Measurements from ENCODE around the gene OR1A2.
"Not testable (repeated sequence)": the region's sequence is repeated elsewhere in the genome, so short reads cannot be mapped to it uniquely, and the experiment has no call there.

The OR1A2 gene

DNA sequence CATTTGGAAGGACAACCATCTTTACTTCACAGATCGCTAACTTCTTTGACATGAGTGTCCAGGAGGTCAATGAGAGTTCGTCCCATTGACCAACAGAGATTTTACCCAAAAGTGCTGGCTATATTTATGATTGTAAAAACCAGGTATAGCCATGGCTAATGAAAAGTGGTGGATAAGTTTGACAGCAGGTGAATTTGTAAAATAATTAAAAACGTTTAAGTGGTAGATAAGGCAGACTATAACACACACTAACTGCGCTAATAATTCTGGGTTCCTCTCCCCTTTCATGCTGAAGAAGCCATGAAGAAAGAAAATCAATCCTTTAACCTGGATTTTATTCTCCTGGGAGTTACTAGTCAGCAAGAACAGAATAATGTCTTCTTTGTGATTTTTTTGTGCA is at the start of gene OR1A2:
Gene OR1A2 (plus strand): TSS at position 301 of the 400 bp plus-strand sequence. CDS start 0 bp downstream, at position 301.
- no peak for DNase-seq

- no peak for DNase-seq
Observed at GRCh38 chr17:3157218-3157617, 40.1 kb upstream of the OR1A2 start.

GRCh38 chr17:3167574-3167973 is 29.7 kb upstream of the OR1A2 start:
- no peak for DNase-seq

GRCh38 chr17:3189961-3190360 is 7.4 kb upstream of the OR1A2 start:
- no peak for DNase-seq

DNA sequence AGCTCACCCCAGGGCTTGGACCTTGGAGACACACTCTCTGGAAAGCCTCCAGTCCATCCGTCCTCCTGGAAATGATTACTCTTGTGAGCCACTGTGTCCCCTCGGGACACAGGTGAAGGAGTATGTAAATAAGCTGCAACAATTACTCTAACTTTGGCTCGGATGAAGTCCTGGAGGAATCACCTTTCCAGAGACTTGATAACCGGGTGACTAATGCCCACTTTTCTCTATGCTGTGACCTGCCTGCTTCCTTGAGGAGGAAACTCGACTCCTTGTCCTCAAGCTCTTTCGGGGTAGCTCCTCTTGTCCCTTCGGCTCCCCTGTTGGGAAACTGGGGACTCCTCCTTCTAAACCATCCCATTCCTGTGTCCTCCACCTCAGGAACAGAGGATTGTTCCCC is 10.0 kb downstream of the OR1A2 start, which contains the start of gene OR1A1:
Gene OR1A1 (plus strand): TSS at position 301 of the 400 bp plus-strand sequence. CDS start 7,954 bp downstream, outside the sequence.
- no peak for DNase-seq

DNA sequence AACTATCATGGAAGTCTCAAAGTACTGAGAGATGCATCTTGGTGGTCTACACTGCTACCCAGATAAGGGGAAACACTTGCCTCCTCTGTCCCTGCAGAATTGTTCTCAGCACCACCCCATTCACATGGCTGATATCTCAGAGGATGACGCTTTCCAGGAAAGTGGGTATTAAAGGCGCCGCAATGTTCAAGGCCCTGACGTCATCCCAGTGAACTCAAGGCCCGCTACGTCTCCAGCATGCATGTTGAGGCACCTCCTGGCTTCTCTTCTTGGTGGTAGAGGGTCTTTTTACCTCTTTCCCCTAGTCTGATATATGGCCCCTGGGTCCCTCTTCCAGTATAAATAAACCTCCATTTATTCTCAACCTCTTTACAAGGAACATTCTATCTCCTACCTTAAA is 11.2 kb downstream of the OR1A2 start:
- DNase-seq = no peak

- no peak for DNase-seq
Observed at GRCh38 chr17:3213001-3213400, 15.7 kb downstream of the OR1A2 start.

DNA sequence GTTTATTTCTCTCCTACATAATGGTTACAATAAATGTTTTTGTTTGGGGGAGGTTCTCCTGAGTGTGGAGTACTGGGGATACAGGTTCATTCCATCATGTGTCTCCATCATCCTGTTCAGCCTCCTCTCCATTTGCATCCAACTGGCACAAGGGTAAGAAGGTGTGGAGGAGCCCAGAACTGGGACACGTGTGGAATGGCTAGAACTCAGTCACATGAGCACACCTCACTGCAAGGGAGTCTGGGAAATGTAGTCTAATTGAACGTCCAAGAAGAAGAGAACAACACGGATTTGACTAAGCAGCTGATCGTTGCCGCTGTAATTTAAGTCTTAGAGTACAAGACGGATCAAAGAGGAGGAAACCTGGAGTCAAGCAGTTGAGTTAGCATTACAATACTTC is 16.3 kb downstream of the OR1A2 start:
- DNase-seq = peak; percentile 2

GRCh38 chr17:3219978-3220377 is 22.7 kb downstream of the OR1A2 start:
- not testable (repeated sequence) for DNase-seq

DNA sequence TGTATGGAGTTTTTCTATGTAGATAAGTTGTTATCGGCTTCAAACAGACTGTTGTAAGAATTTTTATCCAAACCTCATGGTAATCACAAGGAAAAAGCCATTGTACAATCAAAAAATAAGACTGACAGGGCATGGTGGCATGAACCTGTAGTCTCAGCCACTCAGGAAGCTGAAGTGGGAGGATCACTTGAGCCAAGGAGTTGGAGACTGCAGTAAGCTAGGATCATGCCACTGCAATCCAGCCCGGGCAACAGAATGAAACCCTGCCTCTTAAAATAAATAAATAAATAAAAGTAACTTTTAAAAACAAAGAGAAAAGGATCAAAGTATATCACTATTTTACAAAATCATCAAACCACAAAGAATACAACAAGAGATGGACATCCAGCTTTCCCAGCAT is 24.5 kb downstream of the OR1A2 start:
- DNase-seq = no peak

GRCh38 chr17:3222505-3222904 is 25.2 kb downstream of the OR1A2 start:
- peak; percentile 23 for DNase-seq

DNA sequence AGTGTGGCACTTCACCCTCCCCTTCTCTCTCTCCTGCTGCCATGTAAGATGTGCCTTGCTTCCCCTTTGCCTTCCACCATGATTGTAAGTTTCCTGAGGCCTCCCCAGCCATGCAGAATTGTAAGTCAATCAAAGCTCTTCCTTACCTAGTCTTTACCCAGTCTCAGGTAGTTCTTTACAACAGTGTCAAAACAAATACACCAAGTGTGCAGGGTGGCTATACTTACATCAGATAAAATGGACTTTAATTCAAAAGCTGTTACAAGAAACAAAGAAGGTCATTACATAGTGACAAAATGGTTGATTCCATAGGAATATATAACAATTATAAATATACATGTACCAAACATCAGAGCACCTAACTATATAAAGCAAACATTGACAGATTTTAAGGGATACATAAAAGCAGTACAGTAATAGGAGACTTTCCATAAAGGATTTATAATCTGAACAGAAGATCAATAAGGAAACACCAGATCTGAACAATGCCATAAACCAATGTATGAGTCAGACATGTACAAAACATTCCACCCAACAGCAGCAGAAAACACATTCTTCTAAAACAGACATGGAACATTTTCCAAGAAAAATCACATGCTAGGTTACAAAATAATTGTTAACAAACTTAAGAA is 27.5 kb downstream of the OR1A2 start:
- not testable (repeated sequence) for DNase-seq

DNA sequence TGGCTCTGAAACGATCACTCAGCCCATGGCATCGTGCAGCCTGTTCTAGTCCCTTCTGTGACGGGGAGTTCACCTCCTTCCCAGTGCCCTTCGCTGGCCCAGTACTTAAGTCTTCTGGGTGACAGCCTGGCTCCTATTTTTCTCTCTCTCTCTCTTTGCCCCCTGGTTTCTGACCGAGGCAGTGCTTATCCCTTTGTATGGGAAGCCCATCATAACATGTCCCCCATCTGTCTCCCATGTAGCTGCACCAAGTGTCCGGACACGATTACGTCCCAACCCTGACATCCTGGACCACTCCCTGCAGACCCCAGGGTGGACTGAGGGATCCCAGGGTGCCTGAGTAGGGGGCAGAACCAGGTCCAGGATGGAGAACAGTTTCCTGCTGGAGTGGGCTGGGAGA is 35.0 kb downstream of the OR1A2 start:
- DNase-seq = not testable (repeated sequence)

GRCh38 chr17:3238685-3239084 is 41.4 kb downstream of the OR1A2 start:
- DNase-seq = not testable (repeated sequence)

GRCh38 chr17:3241044-3241443 is 43.7 kb downstream of the OR1A2 start:
- not testable (repeated sequence) for DNase-seq

DNA sequence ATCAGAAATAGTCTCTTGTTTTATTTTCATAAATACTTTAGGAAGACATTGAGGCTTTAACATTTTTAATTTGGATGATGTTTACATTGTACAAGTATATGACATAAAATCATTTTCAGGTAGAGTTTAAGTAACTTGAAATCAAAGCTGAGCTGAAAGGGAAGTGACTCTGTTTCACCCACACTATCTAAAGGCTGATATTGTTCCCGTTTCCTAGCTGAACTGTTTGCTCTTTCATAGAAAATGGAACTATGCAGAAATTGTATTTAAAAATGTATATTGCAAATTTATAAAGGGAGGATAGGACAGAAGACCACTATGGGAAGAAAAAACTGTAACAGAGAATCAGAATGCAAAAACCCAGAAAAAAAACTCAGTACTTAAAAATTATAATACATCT is 47.5 kb downstream of the OR1A2 start:
- not testable (repeated sequence) for DNase-seq
